Activated T-cell treated with anti-CD3 and anti-CD28 coated beads, Interleukin-2, amount 50 U/mL, for 24 hours (primary cell): ENCODE measurements around the gene APOBEC2.

ENCODE experiments used
- DNase-seq: peaks from one replicate; pipeline ENCODE4 v3.0.0-alpha.2; 2020
- H3K27ac Mint-ChIP-seq: 2 replicates; pipeline ENCODE4 v1.8.0; 2020; ENCODE audit warnings: mild to moderate bottlenecking, mixed read lengths
- H3K27me3 Mint-ChIP-seq: 2 replicates; pipeline ENCODE4 v1.8.0; 2020; ENCODE audit warnings: mixed read lengths
- H3K36me3 Mint-ChIP-seq: 2 replicates; pipeline ENCODE4 v1.8.0; 2020; ENCODE audit warnings: low read depth, mixed read lengths
- H3K4me1 Mint-ChIP-seq: 2 replicates; pipeline ENCODE4 v1.8.0; 2020; ENCODE audit warnings: low read depth, mixed read lengths
- H3K4me3 Mint-ChIP-seq: 2 replicates; pipeline ENCODE4 v1.8.0; 2020; ENCODE audit warnings: mild to moderate bottlenecking, moderate library complexity, mixed read lengths
- H3K9me3 Mint-ChIP-seq: 2 replicates; pipeline ENCODE4 v1.8.0; 2020; ENCODE audit warnings: mixed read lengths

APOBEC2 gene

GRCh38 chr6:41062056-41062455 is 9.1 kb downstream of the APOBEC2 start:
- no peak for DNase-seq
- Mint-ChIP-seq H3K4me3 (no peak overlapping the region), H3K27ac (no peak overlapping the region), H3K9me3 (no peaks in the 10 kb centered on the region), H3K4me1 (peaks cover 13% of the 10 kb centered on the region), H3K36me3 (peaks cover 90% of the 10 kb centered on the region), H3K27me3 (no peaks in the 10 kb centered on the region)

DNA sequence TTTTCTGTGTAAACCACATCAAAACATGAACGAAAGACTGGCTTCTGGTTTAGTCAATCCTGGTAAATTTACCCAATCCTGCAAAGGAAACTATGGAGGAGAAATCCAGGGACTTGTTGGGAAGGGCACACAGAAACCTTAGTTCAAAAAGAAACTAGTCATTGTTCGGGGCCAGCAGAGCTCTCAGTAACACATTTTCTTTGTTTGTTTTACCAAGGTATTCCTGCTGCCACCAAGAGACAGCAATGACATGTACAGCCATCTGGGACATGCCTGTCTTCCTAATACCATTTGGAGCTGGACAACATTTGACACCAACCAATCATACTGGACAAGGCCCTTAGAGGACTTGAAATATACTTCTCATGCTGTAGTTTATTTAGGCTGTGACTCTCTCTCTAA is 10.9 kb downstream of the APOBEC2 start:
- Mint-ChIP-seq H3K4me1 (peaks cover 15% of the 10 kb centered on the region), H3K27ac (no peak overlapping the region), H3K9me3 (no peaks in the 10 kb centered on the region), H3K4me3 (no peak overlapping the region), H3K27me3 (no peaks in the 10 kb centered on the region), H3K36me3 (peaks cover 94% of the 10 kb centered on the region)
- DNase-seq, result no peak

- no peaks in the 10 kb centered on the region for H3K9me3 Mint-ChIP-seq
- H3K4me1 Mint-ChIP-seq, result peaks cover 21% of the 10 kb centered on the region
- no peak for DNase-seq
- peaks cover 97% of the 10 kb centered on the region for H3K36me3 Mint-ChIP-seq
- no peak overlapping the region for H3K27ac Mint-ChIP-seq
- no peak overlapping the region for H3K4me3 Mint-ChIP-seq
- no peaks in the 10 kb centered on the region for H3K27me3 Mint-ChIP-seq
Observed at GRCh38 chr6:41064841-41065240, 11.8 kb downstream of the APOBEC2 start.

- no peaks in the 10 kb centered on the region for H3K9me3 Mint-ChIP-seq
- H3K4me3 Mint-ChIP-seq, result no peak overlapping the region
- H3K27ac Mint-ChIP-seq, result no peak overlapping the region
- peaks cover 97% of the 10 kb centered on the region for H3K36me3 Mint-ChIP-seq
- peaks cover 22% of the 10 kb centered on the region for H3K4me1 Mint-ChIP-seq
- H3K27me3 Mint-ChIP-seq, result no peaks in the 10 kb centered on the region
- no peak for DNase-seq
Observed at GRCh38 chr6:41065550-41066026, 12.6 kb downstream of the APOBEC2 start.

GRCh38 chr6:41066867-41067304 is 13.9 kb downstream of the APOBEC2 start:
- H3K27me3 Mint-ChIP-seq, result no peaks in the 10 kb centered on the region
- no peaks in the 10 kb centered on the region for H3K9me3 Mint-ChIP-seq
- peak; percentile 61 for DNase-seq
- peak overlapping the region; percentile 39 for H3K27ac Mint-ChIP-seq
- peaks cover 96% of the 10 kb centered on the region for H3K36me3 Mint-ChIP-seq
- H3K4me3 Mint-ChIP-seq, result no peak overlapping the region
- H3K4me1 Mint-ChIP-seq, result peaks cover 33% of the 10 kb centered on the region

GRCh38 chr6:41071501-41071922 is 18.5 kb downstream of the APOBEC2 start:
- DNase-seq, result no peak

GRCh38 chr6:41071923-41072835 is 19.2 kb downstream of the APOBEC2 start, which contains the start of gene OARD1:
Gene OARD1 (minus strand): TSS chr6:41072356. CDS start chr6:41071634, 722 bp downstream.
- Mint-ChIP-seq H3K27ac (peak within 1 kb of the TSS; percentile 99), H3K27me3 (no peaks in the 10 kb centered on the region), H3K9me3 (no peaks in the 10 kb centered on the region), H3K36me3 (peaks cover 80% of the 10 kb centered on the region), H3K4me1 (peaks cover 53% of the 10 kb centered on the region), H3K4me3 (peak within 1 kb of the TSS; percentile 93)
- peak; percentile 100 for DNase-seq

More at GRCh38 chr6:41071501-41071922, 18.5 kb downstream of the APOBEC2 start:
- Mint-ChIP-seq H3K4me3 (peak overlapping the region; percentile 93), H3K36me3 (peaks cover 82% of the 10 kb centered on the region), H3K9me3 (no peaks in the 10 kb centered on the region), H3K27me3 (no peaks in the 10 kb centered on the region), H3K4me1 (peaks cover 54% of the 10 kb centered on the region), H3K27ac (peak overlapping the region; percentile 99)

GRCh38 chr6:41072836-41073202 is 19.8 kb downstream of the APOBEC2 start, which contains the start of gene NFYA:
Gene NFYA (plus strand): TSS chr6:41072974. CDS start chr6:41079090, 6,116 bp downstream.
- H3K4me1 Mint-ChIP-seq, result peaks cover 56% of the 10 kb centered on the region
- peak within 1 kb of the TSS; percentile 99 for H3K27ac Mint-ChIP-seq
- H3K9me3 Mint-ChIP-seq, result no peaks in the 10 kb centered on the region
- DNase-seq, result peak; percentile 100
- H3K36me3 Mint-ChIP-seq, result peaks cover 79% of the 10 kb centered on the region
- H3K27me3 Mint-ChIP-seq, result no peaks in the 10 kb centered on the region
- H3K4me3 Mint-ChIP-seq, result peak within 1 kb of the TSS; percentile 93

DNA sequence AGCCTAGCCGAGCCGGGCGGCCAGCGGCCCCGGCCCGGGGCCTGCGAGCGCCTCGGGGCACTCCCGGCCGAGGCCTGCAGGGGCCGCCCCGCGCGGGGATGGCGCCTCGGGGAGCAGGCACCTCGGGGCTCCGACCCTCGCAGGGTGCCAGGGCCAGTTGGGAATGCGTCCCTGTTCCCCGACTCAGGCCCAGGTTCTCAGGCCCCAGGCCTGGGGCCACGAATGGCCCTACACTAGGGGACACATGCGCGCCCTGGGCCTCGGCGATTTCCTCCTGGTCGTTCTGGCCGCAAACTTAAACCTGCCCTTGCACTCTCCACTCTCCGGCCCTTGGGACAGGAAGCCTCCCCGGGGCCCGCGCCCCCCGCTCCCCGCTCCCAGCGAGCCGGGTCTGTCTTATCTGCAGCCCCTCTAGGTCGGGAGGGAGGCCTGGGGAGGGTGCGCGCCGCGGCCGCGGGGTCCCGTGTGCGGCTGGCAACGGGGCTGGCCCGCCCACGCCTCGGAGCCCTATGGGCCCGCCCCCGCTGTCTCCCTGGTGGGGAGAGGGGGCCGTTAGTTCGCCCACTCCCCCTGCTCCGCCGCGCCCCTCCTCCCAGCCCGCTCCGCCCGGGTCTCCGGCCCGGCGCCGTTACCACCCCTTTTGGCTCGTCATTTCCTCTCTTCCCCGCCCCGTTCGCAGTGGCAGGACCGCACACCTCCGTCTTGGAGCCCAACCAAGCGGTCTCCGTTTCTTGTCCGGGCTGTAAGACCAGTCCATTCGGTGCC is 20.4 kb downstream of the APOBEC2 start:
- Mint-ChIP-seq H3K27ac (peak overlapping the region; percentile 95), H3K27me3 (no peaks in the 10 kb centered on the region), H3K4me3 (peak overlapping the region; percentile 93), H3K4me1 (peaks cover 56% of the 10 kb centered on the region), H3K36me3 (peaks cover 79% of the 10 kb centered on the region), H3K9me3 (no peaks in the 10 kb centered on the region)
- DNase-seq, result peak; percentile 84

- H3K4me1 Mint-ChIP-seq, result peaks cover 62% of the 10 kb centered on the region
- peaks cover 78% of the 10 kb centered on the region for H3K36me3 Mint-ChIP-seq
- H3K4me3 Mint-ChIP-seq, result peak overlapping the region; percentile 87
- peak overlapping the region; percentile 95 for H3K27ac Mint-ChIP-seq
- no peaks in the 10 kb centered on the region for H3K27me3 Mint-ChIP-seq
- DNase-seq, result no peak
- no peaks in the 10 kb centered on the region for H3K9me3 Mint-ChIP-seq
Observed at GRCh38 chr6:41073968-41074691, 21.1 kb downstream of the APOBEC2 start.

DNA sequence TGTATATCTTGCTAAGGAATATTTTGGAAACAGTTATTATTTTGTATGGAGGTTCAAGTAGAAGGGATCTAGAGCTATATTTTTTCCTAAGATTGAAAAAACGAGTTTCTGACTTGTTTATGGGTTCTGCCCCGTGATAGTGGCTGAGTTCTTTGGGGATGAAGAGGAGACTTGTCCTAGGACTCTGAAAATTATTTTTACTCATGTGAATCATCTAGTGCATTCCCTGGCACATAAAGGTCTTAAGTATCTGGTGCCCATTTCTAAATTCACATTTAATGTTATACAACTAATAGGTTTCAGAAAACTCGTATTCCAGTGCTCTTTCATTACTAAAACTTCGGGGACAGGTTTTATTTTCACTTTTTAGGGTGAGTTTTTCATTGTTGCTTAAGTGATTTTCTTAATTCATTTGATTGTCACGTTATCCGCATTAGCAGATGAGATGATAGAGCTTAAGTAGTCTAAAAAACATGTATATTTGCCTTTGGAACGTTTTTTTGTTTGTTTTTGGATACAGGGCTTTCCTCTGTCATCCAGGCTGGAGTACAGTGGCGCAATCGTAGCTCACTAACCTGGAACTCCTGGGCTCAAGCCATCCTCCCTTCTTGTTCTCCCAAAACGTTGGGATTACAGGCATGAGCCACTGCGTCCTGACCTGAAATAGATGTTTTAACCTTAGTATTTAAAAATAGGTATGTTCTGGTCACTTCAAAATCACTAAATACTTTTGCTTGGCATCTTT is 21.9 kb downstream of the APOBEC2 start:
- Mint-ChIP-seq H3K9me3 (no peaks in the 10 kb centered on the region), H3K27ac (peak overlapping the region; percentile 95), H3K4me3 (peak overlapping the region; percentile 87), H3K4me1 (peaks cover 64% of the 10 kb centered on the region), H3K27me3 (no peaks in the 10 kb centered on the region), H3K36me3 (peaks cover 78% of the 10 kb centered on the region)
- no peak for DNase-seq

- no peaks in the 10 kb centered on the region for H3K9me3 Mint-ChIP-seq
- peaks cover 79% of the 10 kb centered on the region for H3K36me3 Mint-ChIP-seq
- peak overlapping the region; percentile 87 for H3K4me3 Mint-ChIP-seq
- peak overlapping the region; percentile 95 for H3K27ac Mint-ChIP-seq
- DNase-seq, result no peak
- H3K27me3 Mint-ChIP-seq, result no peaks in the 10 kb centered on the region
- peaks cover 68% of the 10 kb centered on the region for H3K4me1 Mint-ChIP-seq
Observed at GRCh38 chr6:41075651-41076626, 22.9 kb downstream of the APOBEC2 start.
